Activated T-cell treated with anti-CD3 and anti-CD28 coated beads for 4 hours (primary cell): ENCODE data around the gene ST7.

Experiments
- DNase-seq: peaks from one replicate; pipeline ENCODE4 v3.0.0-alpha.2; 2020

The ST7 gene

GRCh38 chr7:117069379-117069778 is 116.1 kb downstream of the ST7 start:
- DNase-seq: no peak

GRCh38 chr7:117071551-117071950 is 118.2 kb downstream of the ST7 start:
- DNase-seq: no peak

DNA sequence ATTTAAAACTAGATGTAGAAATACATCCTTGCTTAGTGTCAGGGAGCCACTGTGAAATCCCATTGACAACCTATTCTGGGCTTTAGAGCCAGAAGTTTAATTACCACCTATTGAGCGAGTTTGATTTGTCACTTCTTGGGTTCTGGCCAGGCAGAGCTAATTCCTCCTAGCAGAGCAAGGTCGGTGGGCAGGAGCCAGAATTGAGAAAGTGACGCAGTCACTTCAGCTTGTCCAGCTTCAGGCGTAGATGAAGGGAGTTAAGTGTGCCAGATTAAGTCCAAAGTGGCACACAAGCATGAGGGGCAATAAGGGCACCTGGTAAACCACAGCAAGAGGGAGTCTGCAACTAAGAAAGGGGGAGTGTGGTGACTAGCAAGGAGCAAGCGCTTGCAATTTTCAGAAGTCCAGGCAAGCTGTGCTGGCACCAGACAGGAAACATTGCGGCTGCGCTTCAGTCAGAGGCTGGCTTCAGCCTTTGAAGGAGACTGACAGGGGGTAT is 119.4 kb downstream of the ST7 start:
- DNase-seq: no peak

- DNase-seq: no peak
Measured at GRCh38 chr7:117074378-117074777, 121.1 kb downstream of the ST7 start.

GRCh38 chr7:117075934-117076333 is 122.6 kb downstream of the ST7 start:
- no peak for DNase-seq

DNA sequence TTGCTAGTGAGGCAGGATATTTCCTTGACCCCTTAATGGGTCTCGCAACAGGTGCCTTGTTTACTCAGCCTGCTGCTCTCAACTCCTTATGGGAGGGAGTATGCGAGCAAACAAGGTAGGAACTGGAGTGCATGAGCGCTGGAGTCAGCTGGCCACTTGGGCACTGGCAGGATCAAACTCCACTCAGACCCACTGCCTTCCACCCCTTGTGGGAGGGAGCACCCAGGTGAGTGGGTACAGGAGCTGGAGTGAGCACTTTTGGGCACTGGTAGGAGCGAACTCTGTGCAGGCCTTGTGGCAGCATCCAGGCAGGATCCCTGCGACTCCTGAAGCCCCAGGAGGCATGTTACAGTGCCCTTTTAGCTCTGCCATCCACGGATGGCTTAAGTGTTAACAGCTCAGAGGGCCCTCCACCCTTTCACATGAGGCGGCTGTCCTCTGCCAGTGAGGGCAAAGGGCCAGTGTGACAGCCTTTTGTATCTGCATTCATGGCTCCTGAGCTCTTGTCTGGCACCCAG is 123.2 kb downstream of the ST7 start:
- no peak for DNase-seq

DNA sequence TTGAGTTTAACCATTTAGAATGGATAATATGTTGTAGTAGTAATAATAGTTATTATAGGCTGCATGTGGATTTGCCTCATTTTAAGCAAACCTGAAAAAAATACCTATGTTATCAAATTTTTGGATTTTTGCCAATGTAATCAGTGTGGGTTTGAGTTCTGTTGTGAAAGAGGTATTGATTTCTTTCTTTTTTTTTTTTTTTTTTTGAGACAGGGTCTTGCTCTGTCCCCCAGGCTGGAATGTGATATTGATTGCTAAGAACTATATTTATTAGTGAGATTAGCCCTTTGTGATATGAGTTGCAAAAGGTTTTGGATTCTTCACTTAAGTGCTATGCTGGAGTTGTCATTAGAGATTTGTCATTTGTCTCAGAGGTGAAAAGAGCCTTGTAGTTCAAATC is 124.4 kb downstream of the ST7 start:
- no peak for DNase-seq

DNA sequence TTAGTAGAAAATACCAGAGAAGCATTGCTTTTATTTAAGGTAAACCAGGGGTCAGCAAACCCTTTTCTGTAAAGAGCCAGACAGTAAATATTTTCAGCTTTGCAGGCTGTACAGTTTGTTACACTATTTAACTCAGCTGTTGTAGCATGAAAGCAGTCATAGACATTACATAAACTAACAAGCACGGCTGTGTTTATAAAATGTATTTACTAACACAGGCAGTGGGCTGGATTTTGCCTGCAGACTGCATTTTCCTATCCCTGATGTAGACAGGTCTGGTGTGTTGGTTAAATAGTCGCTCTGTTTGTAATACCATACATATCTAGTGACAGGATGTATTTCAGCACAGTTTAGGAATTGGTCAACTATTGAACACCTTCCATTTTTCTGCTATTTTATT is 129.3 kb downstream of the ST7 start:
- no peak for DNase-seq

DNA sequence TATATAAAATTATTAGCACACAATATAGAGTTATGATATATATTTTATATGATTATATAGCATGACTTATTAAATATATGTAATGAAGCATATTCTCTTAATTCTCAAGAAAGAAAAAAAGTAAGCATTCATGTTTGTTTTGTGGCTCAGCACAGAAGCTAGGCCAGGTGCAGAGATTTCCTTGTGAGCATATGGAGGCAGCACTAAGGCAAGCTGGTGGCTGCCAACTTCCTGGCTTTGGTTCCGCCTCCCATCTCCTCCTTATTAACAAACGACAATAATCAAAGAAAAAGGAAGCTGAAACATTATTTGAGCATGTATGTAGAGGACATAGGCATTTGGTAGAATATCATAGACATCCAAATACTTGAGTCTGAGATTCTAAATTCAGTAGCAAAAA is 130.3 kb downstream of the ST7 start:
- DNase-seq: no peak

- DNase-seq: no peak
Measured at GRCh38 chr7:117084286-117084685, 131.0 kb downstream of the ST7 start.

- no peak for DNase-seq
Measured at GRCh38 chr7:117085275-117085674, 132.0 kb downstream of the ST7 start.

DNA sequence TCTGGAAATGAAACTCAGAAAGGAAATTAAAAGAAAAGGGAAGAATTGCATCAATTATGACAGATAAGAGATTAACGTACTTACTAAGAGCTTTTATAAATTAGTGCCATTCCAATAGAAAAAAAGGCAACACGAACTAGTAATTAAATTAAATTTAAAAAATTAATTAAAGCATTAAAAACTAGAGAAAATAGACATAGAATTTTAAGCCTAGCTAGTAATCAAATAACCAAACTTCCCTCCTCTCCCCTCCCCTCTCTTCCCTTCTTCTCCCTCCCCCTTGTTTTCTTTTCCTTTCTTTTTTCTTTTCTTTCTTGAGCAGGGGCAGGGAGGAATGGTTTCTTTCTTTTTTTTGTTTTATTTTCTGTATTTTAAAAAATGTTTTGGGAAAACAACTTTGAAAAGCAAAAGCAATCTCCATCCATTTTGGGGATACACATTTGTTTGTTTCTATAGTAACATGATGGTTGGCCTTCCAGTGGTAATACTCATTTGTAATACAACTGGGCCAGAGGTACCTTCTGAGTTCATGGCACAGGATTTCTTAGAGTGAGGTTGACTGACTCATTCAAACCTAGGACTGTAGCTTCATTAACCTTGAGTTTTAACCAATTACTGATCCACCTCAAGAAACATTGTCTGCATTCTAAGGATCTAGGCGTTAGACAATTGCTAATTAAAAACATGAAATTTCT is 132.6 kb downstream of the ST7 start:
- no peak for DNase-seq

- DNase-seq: no peak
Measured at GRCh38 chr7:117086788-117087187, 133.5 kb downstream of the ST7 start.

DNA sequence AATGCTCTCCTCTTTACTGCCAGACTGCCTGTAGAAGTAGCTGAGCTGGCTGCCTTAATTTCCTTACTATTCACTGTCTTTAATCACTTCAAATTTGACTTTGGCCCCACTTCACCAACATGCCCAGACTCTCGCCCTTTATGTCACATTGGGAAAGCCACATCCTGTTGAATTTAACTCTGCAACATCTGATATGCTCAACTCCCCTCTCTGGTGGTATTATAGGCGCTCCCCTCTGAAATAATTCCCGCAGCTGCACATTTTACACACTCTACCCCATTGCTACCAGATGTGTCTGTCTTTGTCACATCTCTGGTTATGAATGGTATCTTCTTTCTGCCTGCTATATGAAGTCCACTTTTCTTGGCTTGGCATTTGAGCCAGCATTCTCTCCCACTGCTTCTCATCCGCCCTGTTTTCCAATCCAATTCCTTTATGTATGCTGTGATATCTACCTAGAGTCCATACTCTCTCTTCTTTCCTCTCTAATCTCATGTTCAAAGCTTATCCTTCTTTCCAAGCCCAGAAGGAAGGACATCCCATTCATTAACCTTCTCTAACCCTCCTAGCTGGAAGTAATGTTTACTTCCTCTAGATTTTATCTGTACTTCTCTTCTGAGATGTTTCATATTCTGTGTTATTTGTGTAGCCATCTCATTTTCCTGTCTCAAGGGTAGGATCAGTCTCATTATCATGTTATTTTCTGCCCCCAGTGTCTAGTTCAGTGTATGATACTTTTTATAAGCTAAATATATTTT is 134.5 kb downstream of the ST7 start:
- no peak for DNase-seq

GRCh38 chr7:117088623-117089194 is 135.4 kb downstream of the ST7 start:
- DNase-seq: no peak

DNA sequence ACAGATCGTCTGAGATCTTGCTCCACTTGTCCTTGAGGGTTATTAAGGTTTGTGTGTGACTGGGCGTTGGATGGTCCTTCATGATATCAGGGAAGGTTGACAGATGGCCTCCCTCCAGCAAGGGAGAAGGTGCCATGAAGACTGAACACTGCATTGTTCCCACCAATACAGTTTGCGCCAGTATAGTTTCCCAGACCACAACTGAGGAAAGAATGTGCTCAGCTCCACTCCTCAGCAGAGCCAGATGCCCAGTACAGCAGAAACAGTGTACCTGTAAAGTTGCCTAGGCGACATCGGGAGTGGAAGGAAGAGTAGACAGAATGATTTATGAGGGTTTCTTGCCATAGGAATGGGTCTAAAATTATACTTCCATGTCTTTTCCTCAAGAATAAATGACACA is 137.5 kb downstream of the ST7 start:
- no peak for DNase-seq

- no peak for DNase-seq
Measured at GRCh38 chr7:117091721-117092120, 138.4 kb downstream of the ST7 start.

DNA sequence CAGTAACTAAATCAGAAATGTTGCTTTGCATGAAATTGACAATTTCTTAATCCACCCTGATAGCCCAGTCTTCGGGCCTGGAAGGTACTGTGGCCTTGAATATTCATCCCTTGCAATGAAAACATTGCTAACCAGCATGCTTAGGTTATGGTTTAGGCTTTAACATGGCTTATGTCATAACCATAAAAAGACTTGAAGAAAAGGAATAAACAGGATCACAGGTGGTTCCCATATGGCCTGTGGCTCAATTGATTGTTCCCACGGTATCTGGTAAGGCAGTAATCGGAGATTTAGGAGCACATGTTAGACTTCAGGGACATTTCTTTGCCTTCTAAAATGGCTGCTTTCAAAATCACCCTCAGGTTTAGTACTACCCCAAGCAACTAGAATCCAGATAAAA is 139.5 kb downstream of the ST7 start:
- no peak for DNase-seq

DNA sequence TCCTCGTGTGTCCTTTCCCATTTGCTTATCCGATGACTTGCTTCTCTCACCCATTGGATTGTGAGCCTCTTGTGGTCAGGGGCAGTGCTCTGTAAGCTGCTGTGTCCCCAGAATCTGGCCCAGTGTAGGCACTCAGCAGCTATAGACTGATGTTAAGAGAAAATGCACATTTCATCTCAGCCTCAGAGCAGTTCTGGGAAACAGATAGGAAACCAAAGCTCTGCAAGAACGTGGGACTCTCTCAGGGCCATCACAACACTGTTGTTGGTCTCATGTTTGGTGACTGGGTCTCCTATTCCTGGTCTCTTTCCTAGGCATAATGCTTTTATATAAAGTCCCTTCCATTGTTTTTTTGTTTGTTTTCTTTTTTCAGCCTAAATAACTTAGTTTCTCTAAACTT is 141.2 kb downstream of the ST7 start:
- DNase-seq: no peak

- DNase-seq: no peak
Measured at GRCh38 chr7:117095055-117095454, 141.8 kb downstream of the ST7 start.

DNA sequence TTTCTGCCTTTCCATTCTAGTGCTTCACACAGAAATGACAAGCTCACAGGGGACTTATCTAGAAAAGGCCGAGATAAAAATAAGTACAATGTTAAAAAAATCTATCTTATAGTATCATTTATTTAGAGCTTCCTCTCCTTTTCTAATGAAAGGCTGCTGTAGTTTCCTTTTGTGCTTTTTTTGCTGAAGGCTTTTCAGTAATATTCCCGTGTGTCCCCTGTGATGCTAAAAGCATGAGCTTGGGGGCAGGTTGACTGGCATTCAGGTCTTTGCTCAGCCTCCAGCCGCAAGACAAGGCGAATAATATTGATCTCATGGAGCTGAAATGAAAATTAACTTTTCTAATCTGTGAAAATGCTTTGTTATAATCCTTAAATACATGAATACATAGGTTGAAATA is 143.0 kb downstream of the ST7 start:
- DNase-seq: no peak

- DNase-seq: no peak
Measured at GRCh38 chr7:117096942-117097341, 143.6 kb downstream of the ST7 start.

DNA sequence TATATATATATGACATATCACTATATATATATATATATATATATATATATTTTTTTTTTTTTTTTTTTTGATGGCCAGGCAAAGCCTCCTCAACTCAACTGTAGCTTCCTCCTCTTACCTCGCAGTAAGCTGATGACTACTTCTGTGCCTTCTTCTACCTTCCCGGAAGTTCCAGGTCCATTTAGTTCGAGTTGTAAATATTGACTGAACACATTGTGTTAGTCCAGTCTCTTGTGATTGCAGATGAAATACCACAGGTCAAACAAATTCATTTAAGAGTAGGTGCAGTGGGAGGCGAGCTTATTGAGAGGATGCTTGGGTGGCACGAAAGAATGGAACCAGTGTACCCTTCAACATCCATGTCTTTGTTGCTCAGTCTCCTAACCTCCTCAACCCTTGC is 144.6 kb downstream of the ST7 start:
- no peak for DNase-seq

GRCh38 chr7:117098457-117098856 is 145.2 kb downstream of the ST7 start:
- DNase-seq: no peak
